Mucosa of descending colon (tissue), 3 donors: ENCODE measurements around the gene SERTAD3. TPM values are rescaled to one million over a fixed set of nuclear protein-coding genes. Genes with fewer than 3 reads are reported as not detected.

Source experiments
- ATAC-seq: fragments of 200-7000 bp; cut with Tn5 transposase; one replicate; pipeline ENCODE4 v1.9.1; 2020; ENCODE audit warnings: mild to moderate bottlenecking, moderate library complexity
- DNase-seq, 3 donors: peaks; one replicate each; pipeline ENCODE4 v3.0.0-alpha.2; 2020
- H3K36me3 ChIP-seq: fragments of 200-600 bp; one replicate; pipeline ENCODE4 v1.8.0; 2021; ENCODE audit warnings: low read depth, mild to moderate bottlenecking
- H3K4me1 ChIP-seq: fragments of 200-600 bp; one replicate; pipeline ENCODE4 v1.8.0; 2021; ENCODE audit warnings: low read depth, mild to moderate bottlenecking
- H3K4me3 ChIP-seq: fragments of 200-600 bp; one replicate; pipeline ENCODE4 v1.8.0; 2021; ENCODE audit warnings: mild to moderate bottlenecking
- H3K9me3 ChIP-seq: fragments of 200-600 bp; one replicate; pipeline ENCODE4 v1.8.0; 2021; ENCODE audit warnings: mild to moderate bottlenecking
- intact Hi-C, 2 donors: fragments of 100-400 bp; cut with DNase I in 1 of 2; cut with micrococcal nuclease in 1 of 2; formaldehyde crosslinking; loops; one replicate each; pipeline versions ENCODE4 v1.11.0 to v1.11.1; 2022; cut with DNase I, micrococcal nuclease
- total RNA-seq, 3 donors: library from RNA; stranded (reverse); fragmentation: NEBNext Ultra II Directional in 2 of 3; extraction: Animal tissue kit (Norgen Biotek cat#: 25700) in 2 of 3; gene quantifications; one replicate each; pipeline versions ENCODE4 v1.2.1 to v1.2.4, GENCODE V29; 2021 to 2023
- TF ChIP-seq, protein P1 (sequence below): fragments of 200-600 bp; IDR thresholded peaks from one replicate; pipeline ENCODE4 v1.8.0; 2022; ENCODE audit warnings: antibody characterized with exemption, mild to moderate bottlenecking
- donor health status: DM: no; HTN: no; CAD: no; lungs with moderate emphysema.
- donor health status: DM: no; HTN: no; CAD: no.
- donor health status: DM: no; HTN: yes; CAD: no.

Gene SERTAD3
- total RNA-seq, 3 donors from 2014 or later: 39.3 to 55.4 (median 46.2) TPM

DNA sequence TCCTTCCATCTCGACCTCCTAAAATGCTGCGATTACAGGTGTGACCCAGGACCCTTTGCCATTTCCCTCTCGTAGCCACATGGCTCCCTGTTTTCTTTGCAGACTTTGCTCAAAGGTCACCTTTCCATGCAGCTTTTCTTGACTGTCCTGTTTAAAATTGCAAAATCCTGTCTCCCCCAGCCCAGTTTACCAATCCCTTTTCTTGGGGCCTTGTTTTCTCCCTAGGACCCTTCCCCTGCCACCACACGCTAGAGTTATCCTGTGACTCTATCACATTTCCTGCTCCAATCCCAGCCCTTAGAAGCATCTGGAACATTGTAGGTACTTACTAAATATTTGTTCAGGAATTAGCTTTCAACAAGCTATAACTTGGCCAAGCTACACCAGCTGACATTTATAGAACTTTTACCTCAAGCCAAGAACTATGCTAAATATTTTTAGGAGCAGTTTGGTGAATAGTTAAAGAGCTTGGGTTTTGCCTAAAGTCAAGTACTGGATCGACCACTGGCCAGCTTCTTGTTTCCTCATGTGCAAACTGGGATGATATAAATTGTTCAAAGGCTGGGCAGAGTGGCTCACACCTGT lies 9.1 kb upstream of the SERTAD3 start:
- H3K4me1 ChIP-seq: no peaks in the 10 kb centered on the region
- no peak overlapping the region for H3K4me3 ChIP-seq
- intact Hi-C loops: no loop called here
- ATAC-seq (no peak), DNase-seq (no peak)
- TF ChIP-seq, protein P1, sequence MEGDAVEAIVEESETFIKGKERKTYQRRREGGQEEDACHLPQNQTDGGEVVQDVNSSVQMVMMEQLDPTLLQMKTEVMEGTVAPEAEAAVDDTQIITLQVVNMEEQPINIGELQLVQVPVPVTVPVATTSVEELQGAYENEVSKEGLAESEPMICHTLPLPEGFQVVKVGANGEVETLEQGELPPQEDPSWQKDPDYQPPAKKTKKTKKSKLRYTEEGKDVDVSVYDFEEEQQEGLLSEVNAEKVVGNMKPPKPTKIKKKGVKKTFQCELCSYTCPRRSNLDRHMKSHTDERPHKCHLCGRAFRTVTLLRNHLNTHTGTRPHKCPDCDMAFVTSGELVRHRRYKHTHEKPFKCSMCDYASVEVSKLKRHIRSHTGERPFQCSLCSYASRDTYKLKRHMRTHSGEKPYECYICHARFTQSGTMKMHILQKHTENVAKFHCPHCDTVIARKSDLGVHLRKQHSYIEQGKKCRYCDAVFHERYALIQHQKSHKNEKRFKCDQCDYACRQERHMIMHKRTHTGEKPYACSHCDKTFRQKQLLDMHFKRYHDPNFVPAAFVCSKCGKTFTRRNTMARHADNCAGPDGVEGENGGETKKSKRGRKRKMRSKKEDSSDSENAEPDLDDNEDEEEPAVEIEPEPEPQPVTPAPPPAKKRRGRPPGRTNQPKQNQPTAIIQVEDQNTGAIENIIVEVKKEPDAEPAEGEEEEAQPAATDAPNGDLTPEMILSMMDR: no peak
- H3K9me3 ChIP-seq: no peaks in the 10 kb centered on the region
- H3K36me3 ChIP-seq: no peaks in the 10 kb centered on the region

DNA sequence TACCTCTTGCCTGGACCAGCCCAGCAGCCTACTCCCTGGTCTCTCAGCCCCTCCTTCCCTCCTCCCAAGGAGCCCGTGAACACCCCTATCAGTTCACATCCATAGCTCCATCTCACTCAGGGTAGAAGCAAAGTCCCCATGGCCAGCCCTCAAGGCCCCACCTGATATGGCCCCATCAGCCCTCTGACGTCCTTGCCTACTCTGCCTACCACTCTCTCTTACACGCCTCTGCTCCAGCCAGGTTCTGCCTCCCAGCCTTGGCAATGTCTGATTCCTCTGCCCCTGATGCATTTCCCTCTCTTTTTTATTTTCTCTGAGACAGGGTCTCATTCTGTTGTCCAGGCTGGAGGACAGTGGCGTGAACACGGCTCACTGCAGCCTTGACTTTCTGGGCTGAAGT lies 7.9 kb upstream of the SERTAD3 start:
- no peaks in the 10 kb centered on the region for H3K36me3 ChIP-seq
- ATAC-seq (no peak), DNase-seq (no peak)
- no peaks in the 10 kb centered on the region for H3K4me1 ChIP-seq
- intact Hi-C loops: no loop called here
- TF ChIP-seq, protein P1: no peak
- H3K4me3 ChIP-seq: no peak overlapping the region
- H3K9me3 ChIP-seq: no peaks in the 10 kb centered on the region

DNA sequence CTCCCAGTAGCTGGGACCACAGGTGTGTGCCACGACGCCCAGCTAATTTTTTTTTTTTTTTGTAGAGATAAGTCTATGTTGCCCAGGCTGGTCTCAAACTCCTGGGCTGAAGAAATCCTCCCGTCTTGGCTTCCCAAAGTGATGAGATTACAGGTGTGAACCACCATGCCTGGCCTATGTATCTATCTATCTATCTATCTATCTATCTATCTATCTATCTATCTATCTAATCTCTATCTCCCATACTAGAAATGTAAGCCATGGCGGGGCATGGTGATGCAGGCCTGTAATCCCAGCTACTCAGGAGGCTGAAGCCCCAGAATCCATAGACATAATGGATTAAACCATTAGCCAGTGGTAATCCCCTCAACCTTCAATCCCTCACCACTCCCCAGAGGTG lies 6.5 kb upstream of the SERTAD3 start:
- ATAC-seq (no peak), DNase-seq (no peak)
- intact Hi-C loops: no loop called here
- Histone ChIP-seq H3K36me3 (no peaks in the 10 kb centered on the region), H3K9me3 (no peaks in the 10 kb centered on the region), H3K4me3 (no peak overlapping the region), H3K4me1 (no peaks in the 10 kb centered on the region)
- TF ChIP-seq, protein P1: no peak

DNA sequence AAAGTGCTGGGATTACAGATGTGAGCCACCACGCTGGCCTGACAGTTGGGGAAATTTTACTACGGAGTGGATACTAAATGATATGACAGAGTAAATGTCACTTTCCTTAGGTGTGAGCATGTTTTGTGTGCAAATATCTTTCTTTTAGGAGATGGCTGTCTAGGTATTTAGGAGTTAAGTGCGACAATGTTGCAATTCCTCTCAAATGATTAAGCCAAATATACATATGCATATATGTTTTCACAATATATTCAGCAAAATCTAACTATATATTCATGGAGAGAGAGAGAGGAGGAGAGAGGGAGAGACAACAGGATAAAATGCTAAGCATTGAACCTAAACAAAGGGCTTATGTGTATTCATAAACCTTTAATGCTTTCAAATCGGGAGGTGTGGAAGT lies 5.4 kb upstream of the SERTAD3 start:
- intact Hi-C loops: no loop called here
- no peaks in the 10 kb centered on the region for H3K36me3 ChIP-seq
- TF ChIP-seq, protein P1: no peak
- DNase-seq (no peak), ATAC-seq (no peak)
- no peak overlapping the region for H3K4me3 ChIP-seq
- H3K4me1 ChIP-seq: peaks cover 5% of the 10 kb centered on the region
- H3K9me3 ChIP-seq: no peaks in the 10 kb centered on the region

DNA sequence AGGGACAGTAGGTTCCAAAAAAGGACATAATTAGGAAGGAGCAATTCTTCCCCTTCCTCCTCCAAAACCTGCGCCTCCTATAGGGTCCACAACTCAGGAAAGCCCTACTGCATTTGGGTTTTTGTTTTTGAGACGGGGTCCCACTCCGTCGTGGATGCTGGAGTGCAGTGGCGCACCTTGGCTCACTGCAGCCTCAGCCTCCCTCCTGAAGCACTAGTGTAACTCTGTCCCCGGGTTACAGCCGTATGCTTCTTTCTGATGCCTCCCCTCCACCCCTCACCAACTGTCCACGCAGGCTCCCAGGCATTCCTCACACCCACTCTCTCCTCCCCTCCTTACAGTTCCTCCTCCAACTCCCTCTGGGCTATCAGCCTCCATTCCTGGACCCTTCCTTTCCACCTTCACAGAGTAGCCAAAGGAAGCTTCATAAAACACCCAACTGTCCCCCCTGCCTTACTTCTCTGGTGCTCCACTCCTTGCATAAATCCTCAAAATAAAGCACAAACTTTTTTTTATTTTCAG lies 2.2 kb upstream of the SERTAD3 start:
- ATAC-seq (no peak), DNase-seq (no peak)
- Histone ChIP-seq H3K9me3 (no peaks in the 10 kb centered on the region), H3K36me3 (peaks cover 5% of the 10 kb centered on the region), H3K4me1 (peaks cover 12% of the 10 kb centered on the region), H3K4me3 (no peak overlapping the region)
- intact Hi-C loops: no loop called here
- TF ChIP-seq, protein P1: no peak
